ENCODE measurements around the gene GJA3. TPM values are rescaled to one million over a fixed set of nuclear protein-coding genes. Genes with fewer than 3 reads are reported as not detected.
A peak's percentile ranks its signal among the peaks of the same experiment; 100 is the strongest.

The GJA3 gene
- total RNA-seq, 2 experiments from 2014 or later, result not detected

- H3K27ac Mint-ChIP-seq, result no peak overlapping the region
- Histone ChIP-seq H3K4me1 (ENCODE audit: insufficient read depth, low read length) (peaks cover 42% of the 10 kb centered on the region), H3K4me3 (ENCODE audit: low read length) (no peak overlapping the region), H3K27ac (ENCODE audit: low read depth in 1 of 2, low read length in 2 of 2) (no peak overlapping the region), H3K36me3 (ENCODE audit: insufficient read depth, low read length) (no peaks in the 10 kb centered on the region), H3K9me3 (ENCODE audit: control insufficient read depth in 1 of 2, insufficient read depth in 1 of 2, low read length in 2 of 2) (no peaks in the 10 kb centered on the region), H3K27me3 (ENCODE audit: control insufficient read depth in 1 of 2, insufficient read depth in 2 of 2, low read length in 2 of 2) (peaks cover 24 to 30% of the 10 kb centered on the region in 2 experiments)
- ATAC-seq (ENCODE audit: poor library complexity) (no peak), DNase-seq (no peak)
- peaks cover 22% of the 10 kb centered on the region for H3K4me1 Mint-ChIP-seq (ENCODE audit: low read depth)
- H3K9me3 Mint-ChIP-seq, result no peaks in the 10 kb centered on the region
- TF ChIP-seq CTCF (IDR thresholded peaks at IDR 0.05), result no peak
- H3K4me3 Mint-ChIP-seq, result no peak overlapping the region
- POLR2A ChIA-PET, result no interaction called here
- CTCF ChIA-PET, result interaction anchor here (0.6 to 0.7 kb wide), 3 partner anchors 10 to 73 kb away, joined by 3 to 4 read pairs (median 3); no protein-coding TSS in a partner anchor
- intact Hi-C loops (cut with DNase I, micrococcal nuclease), result no loop called here
- H3K36me3 Mint-ChIP-seq (ENCODE audit: low read depth), result no peaks in the 10 kb centered on the region
- H3K27me3 Mint-ChIP-seq, result peaks cover 22% of the 10 kb centered on the region
These were observed 36.5 kb downstream of the GJA3 start for GRCh38 chr13:20124303-20124702.

- intact Hi-C loops (cut with DNase I, micrococcal nuclease), result no loop called here
- no peaks in the 10 kb centered on the region for H3K9me3 ChIP-seq (ENCODE audit: control insufficient read depth in 1 of 2, insufficient read depth in 1 of 2, low read length in 2 of 2)
- DNase-seq, result peak in 2 of 14 experiments; percentile 15 to 23
- H3K9me3 Mint-ChIP-seq, result no peaks in the 10 kb centered on the region
- ChIA-PET POLR2A (interaction anchor here (1.8 kb wide), 1 partner anchor 13 kb away, joined by 4 read pairs; no protein-coding TSS in a partner anchor), CTCF (no interaction called here)
- H3K27ac ChIP-seq (ENCODE audit: low read depth in 1 of 2, low read length in 2 of 2), result no peak overlapping the region
- peak overlapping the region; percentile 86 for H3K4me3 Mint-ChIP-seq
- peaks cover 0 to 3% of the 10 kb centered on the region in 2 experiments for H3K27me3 ChIP-seq (ENCODE audit: control insufficient read depth in 1 of 2, insufficient read depth in 2 of 2, low read length in 2 of 2)
- H3K36me3 ChIP-seq (ENCODE audit: insufficient read depth, low read length), result no peaks in the 10 kb centered on the region
- H3K27ac Mint-ChIP-seq, result peak overlapping the region; percentile 77
- no peak for TF ChIP-seq CTCF (IDR thresholded peaks at IDR 0.05)
- peaks cover 26% of the 10 kb centered on the region for H3K4me1 Mint-ChIP-seq (ENCODE audit: low read depth)
- no peaks in the 10 kb centered on the region for H3K36me3 Mint-ChIP-seq (ENCODE audit: low read depth)
- H3K4me1 ChIP-seq (ENCODE audit: insufficient read depth, low read length), result peaks cover 30% of the 10 kb centered on the region
- H3K4me3 ChIP-seq (ENCODE audit: low read length), result peak overlapping the region; percentile 52
- H3K27me3 Mint-ChIP-seq, result peaks cover 16% of the 10 kb centered on the region
- no peak for ATAC-seq (ENCODE audit: poor library complexity)
These were observed 39.7 kb downstream of the GJA3 start for GRCh38 chr13:20121159-20121525.

- peaks cover 26% of the 10 kb centered on the region for H3K4me1 Mint-ChIP-seq (ENCODE audit: low read depth)
- peak overlapping the region; percentile 52 for H3K4me3 ChIP-seq (ENCODE audit: low read length)
- TF ChIP-seq CTCF (IDR thresholded peaks at IDR 0.05), result no peak
These were observed 40.9 kb downstream of the GJA3 start for GRCh38 chr13:20119960-20120359.

More at GRCh38 chr13:20119960-20120359, 40.9 kb downstream of the GJA3 start:
- Mint-ChIP-seq H3K27ac (peak overlapping the region; percentile 77), H3K9me3 (no peaks in the 10 kb centered on the region), H3K36me3 (ENCODE audit: low read depth) (no peaks in the 10 kb centered on the region), H3K27me3 (peaks cover 6% of the 10 kb centered on the region), H3K4me3 (peak overlapping the region; percentile 86)
- ATAC-seq (ENCODE audit: poor library complexity) (no peak), DNase-seq (no peak)
- H3K9me3 ChIP-seq (ENCODE audit: control insufficient read depth in 1 of 2, insufficient read depth in 1 of 2, low read length in 2 of 2), result no peaks in the 10 kb centered on the region
- H3K36me3 ChIP-seq (ENCODE audit: insufficient read depth, low read length), result no peaks in the 10 kb centered on the region
- peaks cover 30% of the 10 kb centered on the region for H3K4me1 ChIP-seq (ENCODE audit: insufficient read depth, low read length)
- ChIA-PET CTCF (interaction anchor here (2.1 kb wide), 1 partner anchor 8 kb away, joined by 12 read pairs; no protein-coding TSS in a partner anchor), POLR2A (interaction anchor here (0.6 to 1.8 kb wide), 6 partner anchors 8 to 256 kb away, joined by 3 to 17 read pairs (median 4); partner anchors contain the start of gene ZMYM5)
- intact Hi-C loops (cut with DNase I, micrococcal nuclease), result no loop called here
- H3K27me3 ChIP-seq (ENCODE audit: control insufficient read depth in 1 of 2, insufficient read depth in 2 of 2, low read length in 2 of 2), result no peaks in the 10 kb centered on the region
- peak overlapping the region; percentile 14 to 45 for H3K27ac ChIP-seq (ENCODE audit: low read depth in 1 of 2, low read length in 2 of 2)

Data from CD4-positive, alpha-beta T cell (primary cell).